H1 (cell line): ENCODE data around the gene ITGA8. TPM values are rescaled to one million over a fixed set of nuclear protein-coding genes. Genes with fewer than 3 reads are reported as not detected.

Experiments
- CTCF ChIA-PET: fragments of 300-600 bp; sonication (Branson Sonifier 250); formaldehyde crosslinking; loops from one replicate; lab custom pipeline; 2021; ENCODE audit not compliant: partially characterized antibody; lab: Charles Lee
- POLR2A ChIA-PET: fragments of 300-600 bp; sonication (Branson Sonifier 250); formaldehyde crosslinking; loops from one replicate; lab custom pipeline; 2021; ENCODE audit warnings: inconsistent platforms; ENCODE audit not compliant: partially characterized antibody; lab: Charles Lee
- DNase-seq, 2 experiments: peaks; one replicate each; pipeline versions ENCODE4 v3.0.0 to v3.0.0-alpha.2; 2010 to 2022; ENCODE audit warnings: low spot score in 2 of 2, low read depth in 1 of 2, mixed read lengths in 1 of 2
- FAIRE-seq: peaks from 2 replicates; lab custom pipeline; 2011; peaks lifted over from hg19 to GRCh38; lab: Jason Lieb, UNC
- H2AFZ ChIP-seq: 2 replicates; pipeline ENCODE4 v1.8.1; 2012; ENCODE audit warnings: low read length, inconsistent platforms
- H2AK5ac ChIP-seq: 2 replicates; pipeline ENCODE4 v1.6.1; 2013; ENCODE audit warnings: low read depth, low read length
- H2BK120ac ChIP-seq: replicated peaks from 2 replicates; pipeline ENCODE3; 2013; ENCODE audit warnings: low read depth, low read length, inconsistent platforms
- H2BK12ac ChIP-seq: 2 replicates; pipeline ENCODE4 v1.6.1; 2013; ENCODE audit warnings: low read depth, low read length
- H2BK15ac ChIP-seq: 2 replicates; pipeline ENCODE4 v1.6.1; 2013; ENCODE audit warnings: low read length
- H2BK20ac ChIP-seq: 2 replicates; pipeline ENCODE4 v1.6.1; 2013; ENCODE audit warnings: low read length
- H2BK5ac ChIP-seq: 2 replicates; pipeline ENCODE4 v1.6.1; 2013; ENCODE audit warnings: low read depth, low read length
- H3K14ac ChIP-seq: 2 replicates; pipeline ENCODE4 v1.6.1; 2013; ENCODE audit warnings: inconsistent platforms; ENCODE audit not compliant: insufficient read length
- H3K18ac ChIP-seq: 2 replicates; pipeline ENCODE4 v1.6.1; 2013; ENCODE audit warnings: low read length; ENCODE audit errors: extremely low read depth
- H3K23ac ChIP-seq: 2 replicates; pipeline ENCODE4 v1.6.1; 2013; ENCODE audit warnings: inconsistent platforms; ENCODE audit not compliant: insufficient read length
- H3K23me2 ChIP-seq: 2 replicates; pipeline ENCODE4 v1.6.1; 2013; ENCODE audit warnings: low read depth, low read length
- H3K27ac ChIP-seq: 2 replicates; pipeline ENCODE4 v1.6.1; 2011; ENCODE audit warnings: low read depth, low read length, inconsistent platforms
- H3K27me3 ChIP-seq, 4 experiments: replicated peaks in 1 of 4; 1 replicate in 1 of 4; 2 replicates in 3 of 4; pipeline versions ENCODE4 v1.6.1 to v1.8.1; 2011 to 2013; ENCODE audit warnings: low read length in 3 of 4, mild to moderate bottlenecking in 3 of 4, inconsistent platforms in 2 of 4, mixed read lengths in 2 of 4, moderate library complexity in 1 of 4; ENCODE audit not compliant: control insufficient read depth in 3 of 4, insufficient read depth in 3 of 4; ENCODE audit errors: extremely low read depth in 1 of 4
- H3K36me3 ChIP-seq, 4 experiments: 2 replicates each; pipeline versions ENCODE4 v1.6.1 to v1.8.1; 2011 to 2013; ENCODE audit warnings: mild to moderate bottlenecking in 4 of 4, low read length in 3 of 4, moderate library complexity in 2 of 4, control low read depth in 1 of 4, inconsistent platforms in 1 of 4; ENCODE audit not compliant: insufficient read depth in 4 of 4, control insufficient read depth in 2 of 4
- H3K4ac ChIP-seq: replicated peaks from 2 replicates; pipeline ENCODE3; 2013; ENCODE audit warnings: low read length, low read depth, mixed read lengths, inconsistent platforms; ENCODE audit not compliant: insufficient read length
- H3K4me1 ChIP-seq, 4 experiments: replicated peaks in 1 of 4; 1 replicate in 1 of 4; 2 replicates in 3 of 4; pipeline versions ENCODE4 v1.6.1 to v1.8.1; 2011 to 2013; ENCODE audit warnings: low read length in 3 of 4, inconsistent platforms in 2 of 4, mixed read lengths in 1 of 4; ENCODE audit not compliant: insufficient read depth in 4 of 4, control insufficient read depth in 3 of 4
- H3K4me2 ChIP-seq, 2 experiments: 2 replicates each; pipeline versions ENCODE4 v1.6.1 to v1.8.1; 2011 to 2013; ENCODE audit warnings: low read depth in 2 of 2, low read length in 2 of 2, control low read depth in 1 of 2, inconsistent platforms in 1 of 2, mild to moderate bottlenecking in 1 of 2; ENCODE audit not compliant: insufficient read depth in 1 of 2
- H3K4me3 ChIP-seq, 4 experiments: fragments of 200-600, 300-600 bp in 1 of 4; sonication (generic), shearing (Covaris generic), sonication (Bioruptor Twin) in 1 of 4; 2 replicates each; pipeline versions ENCODE4 v1.5.1 to v1.8.1; 2011 to 2016; ENCODE audit warnings: low read length in 4 of 4, low read depth in 3 of 4, control low read depth in 2 of 4, inconsistent platforms in 2 of 4, mild to moderate bottlenecking in 2 of 4, mixed read lengths in 1 of 4, moderate library complexity in 1 of 4; ENCODE audit not compliant: insufficient read depth in 2 of 4; ENCODE audit errors: extremely low read depth in 1 of 4
- H3K56ac ChIP-seq: replicated peaks from 2 replicates; pipeline ENCODE3; 2013; ENCODE audit warnings: low read depth, mild to moderate bottlenecking, mixed read lengths, low read length, inconsistent platforms; ENCODE audit not compliant: insufficient read length
- H3K79me1 ChIP-seq: 2 replicates; pipeline ENCODE4 v1.6.1; 2013; ENCODE audit warnings: low read depth, low read length, control low read depth
- H3K79me2 ChIP-seq, 2 experiments: 2 replicates each; pipeline versions ENCODE4 v1.6.1 to v1.8.1; 2012 to 2013; ENCODE audit warnings: low read length in 2 of 2, mild to moderate bottlenecking in 2 of 2, inconsistent platforms in 1 of 2; ENCODE audit not compliant: insufficient read depth in 2 of 2, control insufficient read depth in 1 of 2
- H3K9ac ChIP-seq, 4 experiments: replicated peaks in 1 of 4; 1 replicate in 1 of 4; 2 replicates in 3 of 4; pipeline versions ENCODE4 v1.6.1 to v1.8.1; 2011 to 2013; ENCODE audit warnings: low read depth in 3 of 4, low read length in 3 of 4, control low read depth in 2 of 4, mild to moderate bottlenecking in 2 of 4, moderate library complexity in 2 of 4, inconsistent platforms in 1 of 4; ENCODE audit errors: extremely low read depth in 1 of 4
- H3K9me3 ChIP-seq, 2 experiments: 2 replicates each; pipeline versions ENCODE4 v1.6.1 to v1.8.1; 2012 to 2013; ENCODE audit warnings: mild to moderate bottlenecking in 2 of 2, moderate library complexity in 2 of 2, control low read depth in 1 of 2, inconsistent platforms in 1 of 2, low read depth in 1 of 2, low read length in 1 of 2, mixed read lengths in 1 of 2; ENCODE audit not compliant: insufficient read depth in 2 of 2
- H4K20me1 ChIP-seq, 2 experiments: replicated peaks in 1 of 2; 2 replicates each; pipeline versions ENCODE3 to v1.8.1; 2011 to 2013; ENCODE audit warnings: inconsistent platforms in 2 of 2, low read length in 2 of 2, mild to moderate bottlenecking in 1 of 2; ENCODE audit not compliant: insufficient read depth in 2 of 2, control insufficient read depth in 1 of 2
- H4K5ac ChIP-seq: 2 replicates; pipeline ENCODE4 v1.6.1; 2013; ENCODE audit warnings: low read length, low read depth, mixed read lengths, inconsistent platforms; ENCODE audit not compliant: insufficient read length
- H4K8ac ChIP-seq: 2 replicates; pipeline ENCODE4 v1.8.0; 2013; ENCODE audit warnings: mild to moderate bottlenecking, moderate library complexity, low read length, inconsistent platforms; ENCODE audit not compliant: insufficient read depth; ENCODE audit errors: extremely low read depth
- H4K91ac ChIP-seq: replicated peaks from 2 replicates; pipeline ENCODE3; 2013; ENCODE audit warnings: low read length, mixed read lengths, inconsistent platforms; ENCODE audit not compliant: insufficient read length
- ATF2 ChIP-seq: IDR thresholded peaks from 2 replicates; pipeline ENCODE4 v1.6.1; 2012; ENCODE audit warnings: low read length, inconsistent platforms
- BCL11A ChIP-seq, 2 experiments: IDR thresholded peaks; one replicate each; pipeline ENCODE4 v1.6.1; 2011; ENCODE audit warnings: low read depth in 2 of 2, low read length in 2 of 2, mild to moderate bottlenecking in 2 of 2
- CBX5 ChIP-seq: fragments of 300-800, 300-1000 bp; sonication (generic); IDR thresholded peaks from 2 replicates; pipeline ENCODE4 v1.7.1; 2016; ENCODE audit warnings: antibody characterized with exemption, low read length, low read depth
- EP300 ChIP-seq, 2 experiments: IDR thresholded peaks; 1 replicate in 1 of 2; 2 replicates in 1 of 2; pipeline ENCODE4 v1.6.1; 2011 to 2012; ENCODE audit warnings: low read depth in 2 of 2, low read length in 2 of 2, mild to moderate bottlenecking in 2 of 2, borderline replicate concordance in 1 of 2, inconsistent platforms in 1 of 2, moderate library complexity in 1 of 2
- EZH2 ChIP-seq: fragments of 200-600 bp; sonication (generic); IDR thresholded peaks from 2 replicates; pipeline ENCODE4 v1.7.1; 2012; ENCODE audit warnings: low read depth, mild to moderate bottlenecking, moderate library complexity, low read length, inconsistent platforms; ENCODE audit not compliant: severe bottlenecking
- HDAC6 ChIP-seq: IDR thresholded peaks from one replicate; pipeline ENCODE4 v1.7.1; 2012; ENCODE audit warnings: low read depth, mild to moderate bottlenecking, inconsistent platforms, low read length, moderate library complexity
- MAX ChIP-seq: IDR thresholded peaks from 2 replicates; pipeline ENCODE4 v1.6.1; 2012; ENCODE audit warnings: inconsistent platforms
- RAD21 ChIP-seq, 2 experiments: IDR thresholded peaks in 1 of 2; conservative IDR thresholded peaks in 1 of 2; 2 replicates each; pipeline ENCODE4 v1.6.1; 2011; ENCODE audit warnings: low read depth in 2 of 2, low read length in 2 of 2, improper control_type of control experiment in 1 of 2, inconsistent platforms in 1 of 2, mild to moderate bottlenecking in 1 of 2, moderate library complexity in 1 of 2
- SUZ12 ChIP-seq: fragments of 200-600 bp; sonication (generic); IDR thresholded peaks from 2 replicates; pipeline ENCODE4 v1.6.1; 2012; ENCODE audit warnings: mild to moderate bottlenecking, inconsistent platforms, low read length, moderate library complexity, mixed read lengths
- TAF7 ChIP-seq: optimal IDR thresholded peaks from 2 replicates; pipeline ENCODE3; 2011; ENCODE audit warnings: low read depth, mild to moderate bottlenecking, inconsistent platforms, low read length, moderate library complexity, borderline replicate concordance
- ZNF274 ChIP-seq: IDR thresholded peaks from 2 replicates; pipeline ENCODE4 v1.7.0; 2012; ENCODE audit warnings: low read length, borderline replicate concordance; ENCODE audit errors: extremely low read depth
- WGBS, 2 experiments: shearing (Covaris generic) in 1 of 2; methylation state at CpG; one replicate each; pipeline versions ENCODE4 v1.1.6 to v1.1.7; 2013 to 2015; ENCODE audit warnings: low lambda C conversion rate in 2 of 2, mixed read lengths in 2 of 2, inconsistent platforms in 1 of 2, low coverage in 1 of 2, missing lambda C conversion rate in 1 of 2; ENCODE audit not compliant: insufficient replicate concordance in 2 of 2, insufficient coverage in 1 of 2, insufficient read length in 1 of 2; ENCODE audit errors: extremely low coverage in 1 of 2, missing lambda C conversion rate in 1 of 2; 5-methylcytosine and 5-hydroxymethylcytosine counted together
- polyA plus RNA-seq, 7 experiments: library from polyadenylated mRNA; depleted of rRNA in 3 of 7; stranded (reverse) in 5 of 7; unstranded in 2 of 7; fragments of >200 nt in 5 of 7; fragments of 200-250 nt in 2 of 7; gene quantifications; 1 replicate in 5 of 7; 2 replicates in 1 of 7; 4 replicates in 1 of 7; pipeline versions ENCODE4 v1.2.1 to v1.2.3, GENCODE V29; 2011 to 2013; ENCODE audit warnings: missing spikeins in 2 of 7, mixed read lengths in 2 of 7
- total RNA-seq: library from RNA; stranded (reverse); fragmentation: NEBNext Ultra II Directional; extraction: Animal tissue kit (Norgen Biotek cat#: 25700); gene quantifications from 2 replicates; pipeline ENCODE4 v1.2.1, GENCODE V29; 2021

ITGA8 gene
- total and polyA plus RNA-seq, 2 of the 8 experiments (the other 6 are each of a cell fraction or from before 2014, with no cell fraction given): not detected

GRCh38 chr10:15510963-15511362, 208.8 kb downstream of the ITGA8 start:
- 72% methylated on average over 3 of the region's 3 CpGs; no CpG with 5 or more reads in 1 of the 2 experiments for WGBS, 2 experiments
- H3K36me3 ChIP-seq: no peaks in the 10 kb centered on the region
- no peaks in the 10 kb centered on the region for H3K79me2 ChIP-seq
- FAIRE-seq: no peak
- no peaks in the 10 kb centered on the region for H3K9me3 ChIP-seq
- no peak overlapping the region for H4K91ac ChIP-seq
- no peak overlapping the region for H2AK5ac ChIP-seq
- no peak overlapping the region for H3K27ac ChIP-seq
- H4K20me1 ChIP-seq: no peaks in the 10 kb centered on the region
- ChIA-PET POLR2A (no interaction called here), CTCF (interaction anchor here (1.0 kb wide), 1 partner anchor 71 kb away, joined by 3 read pairs; no protein-coding TSS in a partner anchor)
- no peak overlapping the region; the same call in 1 of the 2 replicates for H2AFZ ChIP-seq
- H3K23ac ChIP-seq: no peak overlapping the region
- no peaks in the 10 kb centered on the region for H3K27me3 ChIP-seq
- H3K9ac ChIP-seq: no peak overlapping the region
- no peak overlapping the region for H3K18ac ChIP-seq
- no peak overlapping the region for H2BK20ac ChIP-seq
- H2BK5ac ChIP-seq: no peak overlapping the region
- DNase-seq: no peak
- H2BK15ac ChIP-seq: no peak overlapping the region
- H4K5ac ChIP-seq: no peak overlapping the region
- no peak overlapping the region for H3K4me2 ChIP-seq
- no peak overlapping the region for H4K8ac ChIP-seq
- H3K4me1 ChIP-seq: no peaks in the 10 kb centered on the region; a peak in 1 of 7 replicates
- no peak overlapping the region for H2BK12ac ChIP-seq
- H3K23me2 ChIP-seq: no peaks in the 10 kb centered on the region
- no peak overlapping the region for H3K56ac ChIP-seq
- H3K14ac ChIP-seq: no peak overlapping the region
- no peak overlapping the region for H2BK120ac ChIP-seq
- H3K4ac ChIP-seq: no peak overlapping the region
- no peaks in the 10 kb centered on the region for H3K79me1 ChIP-seq
- H3K4me3 ChIP-seq: no peak overlapping the region
- TF ChIP-seq BCL11A (IDR thresholded peaks at IDR 0.05; ENCODE audit: low read depth in 2 of 2, low read length in 2 of 2) (no peak), CBX5 (no peak), RAD21 (IDR thresholded peaks at IDR 0.05 in 1 of 2, conservative IDR thresholded peaks at IDR 0.05 in 1 of 2; ENCODE audit: low read depth in 2 of 2, low read length in 2 of 2) (no peak), HDAC6 (no peak), EZH2 (no peak), MAX (no peak), ZNF274 (no peak), TAF7 (no peak), ATF2 (no peak), EP300 (IDR thresholded peaks at IDR 0.05; ENCODE audit: borderline replicate concordance in 1 of 2, low read depth in 2 of 2, low read length in 2 of 2) (no peak), SUZ12 (no peak)
